Measurements from ENCODE around the gene PLEKHG1.

PLEKHG1 gene

GRCh38 chr6:150599199-150600009 is at the start of gene PLEKHG1:
Gene PLEKHG1, plus strand, starts transcription at chr6:150599885. Its CDS starts 133,797 bp downstream, at chr6:150733682.
- peak; percentile 48 for DNase-seq (ENCODE audit: low spot score)

GRCh38 chr6:150550244-150550643 is 49.4 kb upstream of the PLEKHG1 start:
- DNase-seq (ENCODE audit: low spot score), result no peak

- no peak for DNase-seq (ENCODE audit: low spot score)
These were observed 42.6 kb upstream of the PLEKHG1 start for GRCh38 chr6:150557043-150557599.

- DNase-seq (ENCODE audit: low spot score), result no peak
These were observed 39.4 kb upstream of the PLEKHG1 start for GRCh38 chr6:150560004-150560883.

- no peak for DNase-seq (ENCODE audit: low spot score)
These were observed 38.8 kb upstream of the PLEKHG1 start for GRCh38 chr6:150560884-150561219.

- no peak for DNase-seq (ENCODE audit: low spot score)
These were observed 33.7 kb upstream of the PLEKHG1 start for GRCh38 chr6:150565945-150566344.

GRCh38 chr6:150566486-150566885 is 33.2 kb upstream of the PLEKHG1 start:
- DNase-seq (ENCODE audit: low spot score), result no peak

GRCh38 chr6:150567380-150567779 is 32.3 kb upstream of the PLEKHG1 start:
- DNase-seq (ENCODE audit: low spot score), result no peak

- no peak for DNase-seq (ENCODE audit: low spot score)
These were observed 31.8 kb upstream of the PLEKHG1 start for GRCh38 chr6:150567823-150568383.

GRCh38 chr6:150568560-150568959 is 31.1 kb upstream of the PLEKHG1 start:
- no peak for DNase-seq (ENCODE audit: low spot score)

- DNase-seq (ENCODE audit: low spot score), result no peak
These were observed 30.5 kb upstream of the PLEKHG1 start for GRCh38 chr6:150569161-150569560.

- DNase-seq (ENCODE audit: low spot score), result no peak
These were observed 26.5 kb upstream of the PLEKHG1 start for GRCh38 chr6:150573041-150573681.

- no peak for DNase-seq (ENCODE audit: low spot score)
These were observed 23.8 kb upstream of the PLEKHG1 start for GRCh38 chr6:150575836-150576235.

- DNase-seq (ENCODE audit: low spot score), result no peak
These were observed 22.9 kb upstream of the PLEKHG1 start for GRCh38 chr6:150576651-150577226.

- no peak for DNase-seq (ENCODE audit: low spot score)
These were observed 20.1 kb upstream of the PLEKHG1 start for GRCh38 chr6:150579611-150580010.

GRCh38 chr6:150580489-150580888 is 19.2 kb upstream of the PLEKHG1 start:
- no peak for DNase-seq (ENCODE audit: low spot score)

- no peak for DNase-seq (ENCODE audit: low spot score)
These were observed 15.6 kb upstream of the PLEKHG1 start for GRCh38 chr6:150584065-150584464.

- no peak for DNase-seq (ENCODE audit: low spot score)
These were observed 15.1 kb upstream of the PLEKHG1 start for GRCh38 chr6:150584596-150584995.

GRCh38 chr6:150586850-150587359 is 12.8 kb upstream of the PLEKHG1 start:
- no peak for DNase-seq (ENCODE audit: low spot score)

GRCh38 chr6:150587637-150588036 is 12.0 kb upstream of the PLEKHG1 start:
- DNase-seq (ENCODE audit: low spot score), result no peak

- no peak for DNase-seq (ENCODE audit: low spot score)
These were observed 10.7 kb upstream of the PLEKHG1 start for GRCh38 chr6:150588888-150589499.

Measured in SW480 (cell line).